K562 (cell line): ENCODE measurements around the gene TLCD5. TPM values are rescaled to one million over a fixed set of nuclear protein-coding genes. Genes with fewer than 3 reads are reported as not detected.

Experiments
- CBX2 ChIP-seq: fragments of 200-600 bp; sonication (generic); IDR thresholded peaks from one replicate; pipeline ENCODE4 v1.6.1; 2012; ENCODE audit warnings: mild to moderate bottlenecking, low read length, inconsistent platforms; ENCODE audit not compliant: insufficient read depth, poor library complexity, severe bottlenecking
- FOXK1 ChIP-seq: sonication (generic); formaldehyde crosslinking; IDR thresholded peaks from 2 replicates; pipeline ENCODE4 v1.8.0; 2022; ENCODE audit warnings: missing genetic modification reagents, mild to moderate bottlenecking, borderline replicate concordance
- NBN ChIP-seq: fragments of 450-650 bp; IDR thresholded peaks from 2 replicates; pipeline ENCODE4 v1.6.1; 2016; ENCODE audit warnings: low read depth, mild to moderate bottlenecking
- RAD21 ChIP-seq, 2 experiments: fragments of 250-450 bp in 1 of 2; fragments of 450-650 bp in 1 of 2; sonication (Bioruptor Pico) in 1 of 2; formaldehyde crosslinking in 1 of 2; IDR thresholded peaks in 1 of 2; conservative IDR thresholded peaks in 1 of 2; 2 replicates each; pipeline versions ENCODE4 v1.4.0 to v1.8.0; 2020 to 2022; ENCODE audit warnings: mild to moderate bottlenecking in 2 of 2, moderate library complexity in 1 of 2
- SAP30 ChIP-seq: fragments of 200-600 bp; sonication (generic); IDR thresholded peaks from 2 replicates; pipeline ENCODE4 v1.6.1; 2012; ENCODE audit warnings: borderline replicate concordance, low read depth, mild to moderate bottlenecking, moderate library complexity, low read length, control low read depth, inconsistent platforms; ENCODE audit not compliant: insufficient read depth, poor library complexity, severe bottlenecking
- SMAD2 ChIP-seq: fragments of 150-350 bp; IDR thresholded peaks from 2 replicates; pipeline ENCODE4 v1.6.1; 2014; ENCODE audit warnings: low read depth, mild to moderate bottlenecking, low read length
- ZNF174 ChIP-seq: fragments of 250-450 bp; sonication (Bioruptor Pico); IDR thresholded peaks from 2 replicates; pipeline ENCODE4 v1.4.0; 2020; ENCODE audit warnings: mild to moderate bottlenecking
- ZNF184 ChIP-seq: sonication (generic); formaldehyde crosslinking; IDR thresholded peaks from 2 replicates; pipeline ENCODE4 v1.5.0; 2020; ENCODE audit warnings: missing genetic modification reagents
- ZNF24 ChIP-seq: fragments of 450-650 bp; IDR thresholded peaks from 2 replicates; pipeline ENCODE4 v1.6.1; 2016
- ZNF3 ChIP-seq: fragments of 250-450 bp; sonication (Bioruptor Pico); IDR thresholded peaks from 2 replicates; pipeline ENCODE4 v1.5.0; 2021; ENCODE audit warnings: mild to moderate bottlenecking, moderate library complexity
- ZNF695 ChIP-seq: fragments of 450-650 bp; formaldehyde crosslinking; IDR thresholded peaks from 2 replicates; pipeline ENCODE4 v1.4.0; 2020; ENCODE audit warnings: mild to moderate bottlenecking, moderate library complexity
- polyA plus RNA-seq, 8 experiments: library from polyadenylated mRNA; depleted of rRNA in 4 of 8; stranded (reverse) in 5 of 8; unstranded in 3 of 8; fragments of >200 nt; fragmentation: Nextera tagmentation in 2 of 8; fragmentation: Illumina TruSeq in 1 of 8; extraction: Ambion mirVana in 2 of 8; extraction: Trizol in 1 of 8; gene quantifications; 2 replicates each; pipeline versions ENCODE4 v1.2.1 to v1.2.3, GENCODE V29; 2011 to 2014; ENCODE audit warnings: inconsistent platforms in 1 of 8, missing spikeins in 1 of 8
- total RNA-seq, 7 experiments: library from RNA; depleted of rRNA in 6 of 7; stranded (reverse); fragments of >200 nt in 6 of 7; fragmentation: Illumina TruSeq in 2 of 7; extraction: Trizol in 2 of 7; gene quantifications; 2 replicates each; pipeline versions ENCODE4 v1.2.1 to v1.2.3, GENCODE V29; 2011 to 2021; ENCODE audit warnings: low replicate concordance in 1 of 7
- TF ChIP-seq, protein P1 (sequence below): fragments of 450-650 bp; IDR thresholded peaks from 2 replicates; pipeline ENCODE4 v1.6.1; 2016; ENCODE audit warnings: mild to moderate bottlenecking
- TF ChIP-seq, protein P2 (sequence below): IDR thresholded peaks from 2 replicates; pipeline ENCODE4 v1.6.1; 2012; ENCODE audit warnings: low read depth, low read length, improper control_type of control experiment, borderline replicate concordance
- TF ChIP-seq, protein P3 (sequence below): fragments of 250-450 bp; sonication (Bioruptor Pico); IDR thresholded peaks from 2 replicates; pipeline ENCODE4 v1.4.0; 2020
- TF ChIP-seq, protein P4 (sequence below): fragments of 250-450 bp; sonication (Bioruptor Pico); IDR thresholded peaks from 2 replicates; pipeline ENCODE4 v1.5.0; 2022; ENCODE audit warnings: mild to moderate bottlenecking
- TF ChIP-seq, protein P5 (sequence below): fragments of 450-650 bp; IDR thresholded peaks from 2 replicates; pipeline ENCODE4 v1.6.1; 2016; ENCODE audit warnings: antibody characterized with exemption
- TF ChIP-seq, protein P6 (sequence below): IDR thresholded peaks from 2 replicates; pipeline ENCODE4 v1.6.1; 2014; ENCODE audit warnings: antibody characterized with exemption

The TLCD5 gene
- total and polyA plus RNA-seq, 9 of the 15 experiments (the other 6 are each of a cell fraction or from before 2014, with no cell fraction given), result 0.94 to 5.1 (median 1.6) TPM

DNA sequence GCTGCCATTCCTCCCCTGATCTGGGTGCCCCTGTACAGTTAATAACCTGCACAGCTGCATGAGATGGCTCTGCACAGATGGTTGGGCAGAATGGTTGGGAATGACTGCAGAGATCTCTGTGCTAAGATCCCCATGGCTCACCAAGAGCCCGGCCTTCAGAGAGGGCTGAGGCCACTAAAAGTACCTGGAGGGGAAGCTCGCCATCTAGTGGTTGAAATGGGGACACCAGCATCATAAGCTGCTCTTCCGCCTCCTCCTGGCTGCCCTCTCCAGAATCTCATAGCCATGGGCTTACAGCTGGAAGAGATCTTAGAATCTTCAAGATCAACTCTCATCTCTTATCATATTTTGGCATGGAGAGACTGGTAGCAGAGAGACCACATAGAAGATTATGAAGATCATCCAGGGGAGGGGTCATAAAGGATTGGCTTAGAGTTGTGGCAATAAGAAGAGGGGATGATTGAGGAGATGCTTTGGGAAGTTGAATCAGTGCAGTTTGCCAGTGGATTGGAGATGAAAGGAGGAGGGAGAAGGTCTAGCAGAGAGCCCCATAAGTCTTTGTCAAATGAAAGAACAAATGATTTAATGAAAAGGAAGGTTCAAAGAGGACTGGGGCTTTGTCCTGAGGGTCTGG lies 22.0 kb upstream of the TLCD5 start (continued):
- TF ChIP-seq, protein P1, sequence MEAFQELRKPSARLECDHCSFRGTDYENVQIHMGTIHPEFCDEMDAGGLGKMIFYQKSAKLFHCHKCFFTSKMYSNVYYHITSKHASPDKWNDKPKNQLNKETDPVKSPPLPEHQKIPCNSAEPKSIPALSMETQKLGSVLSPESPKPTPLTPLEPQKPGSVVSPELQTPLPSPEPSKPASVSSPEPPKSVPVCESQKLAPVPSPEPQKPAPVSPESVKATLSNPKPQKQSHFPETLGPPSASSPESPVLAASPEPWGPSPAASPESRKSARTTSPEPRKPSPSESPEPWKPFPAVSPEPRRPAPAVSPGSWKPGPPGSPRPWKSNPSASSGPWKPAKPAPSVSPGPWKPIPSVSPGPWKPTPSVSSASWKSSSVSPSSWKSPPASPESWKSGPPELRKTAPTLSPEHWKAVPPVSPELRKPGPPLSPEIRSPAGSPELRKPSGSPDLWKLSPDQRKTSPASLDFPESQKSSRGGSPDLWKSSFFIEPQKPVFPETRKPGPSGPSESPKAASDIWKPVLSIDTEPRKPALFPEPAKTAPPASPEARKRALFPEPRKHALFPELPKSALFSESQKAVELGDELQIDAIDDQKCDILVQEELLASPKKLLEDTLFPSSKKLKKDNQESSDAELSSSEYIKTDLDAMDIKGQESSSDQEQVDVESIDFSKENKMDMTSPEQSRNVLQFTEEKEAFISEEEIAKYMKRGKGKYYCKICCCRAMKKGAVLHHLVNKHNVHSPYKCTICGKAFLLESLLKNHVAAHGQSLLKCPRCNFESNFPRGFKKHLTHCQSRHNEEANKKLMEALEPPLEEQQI, result no peak
- TF ChIP-seq ZNF174 (CRISPR knock-in tag), result no peak
- TF ChIP-seq FOXK1 (CRISPR knock-in tag), result no peak
- no peak for TF ChIP-seq SAP30
- peak; percentile 71 to 91 for TF ChIP-seq RAD21 (CRISPR knock-in tag; conservative IDR thresholded peaks at IDR 0.05 in 1 of 2, IDR thresholded peaks at IDR 0.05 in 1 of 2)
- TF ChIP-seq ZNF3 (CRISPR knock-in tag), result no peak
- TF ChIP-seq SMAD2, result no peak
- TF ChIP-seq NBN, result no peak
- TF ChIP-seq, protein P2, sequence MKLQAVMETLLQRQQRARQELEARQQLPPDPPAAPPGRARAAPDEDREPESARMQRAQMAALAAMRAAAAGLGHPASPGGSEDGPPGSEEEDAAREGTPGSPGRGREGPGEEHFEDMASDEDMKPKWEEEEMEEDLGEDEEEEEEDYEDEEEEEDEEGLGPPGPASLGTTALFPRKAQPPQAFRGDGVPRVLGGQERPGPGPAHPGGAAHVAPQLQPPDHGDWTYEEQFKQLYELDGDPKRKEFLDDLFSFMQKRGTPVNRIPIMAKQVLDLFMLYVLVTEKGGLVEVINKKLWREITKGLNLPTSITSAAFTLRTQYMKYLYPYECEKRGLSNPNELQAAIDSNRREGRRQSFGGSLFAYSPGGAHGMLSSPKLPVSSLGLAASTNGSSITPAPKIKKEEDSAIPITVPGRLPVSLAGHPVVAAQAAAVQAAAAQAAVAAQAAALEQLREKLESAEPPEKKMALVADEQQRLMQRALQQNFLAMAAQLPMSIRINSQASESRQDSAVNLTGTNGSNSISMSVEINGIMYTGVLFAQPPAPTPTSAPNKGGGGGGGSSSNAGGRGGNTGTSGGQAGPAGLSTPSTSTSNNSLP, result no peak
- no peak for TF ChIP-seq ZNF184 (CRISPR knock-in tag)
- TF ChIP-seq ZNF24, result no peak
- no peak for TF ChIP-seq CBX2
- TF ChIP-seq, protein P3, sequence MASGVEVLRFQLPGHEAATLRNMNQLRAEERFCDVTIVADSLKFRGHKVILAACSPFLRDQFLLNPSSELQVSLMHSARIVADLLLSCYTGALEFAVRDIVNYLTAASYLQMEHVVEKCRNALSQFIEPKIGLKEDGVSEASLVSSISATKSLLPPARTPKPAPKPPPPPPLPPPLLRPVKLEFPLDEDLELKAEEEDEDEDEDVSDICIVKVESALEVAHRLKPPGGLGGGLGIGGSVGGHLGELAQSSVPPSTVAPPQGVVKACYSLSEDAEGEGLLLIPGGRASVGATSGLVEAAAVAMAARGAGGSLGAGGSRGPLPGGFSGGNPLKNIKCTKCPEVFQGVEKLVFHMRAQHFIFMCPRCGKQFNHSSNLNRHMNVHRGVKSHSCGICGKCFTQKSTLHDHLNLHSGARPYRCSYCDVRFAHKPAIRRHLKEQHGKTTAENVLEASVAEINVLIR (CRISPR knock-in tag), result no peak
- TF ChIP-seq, protein P4, sequence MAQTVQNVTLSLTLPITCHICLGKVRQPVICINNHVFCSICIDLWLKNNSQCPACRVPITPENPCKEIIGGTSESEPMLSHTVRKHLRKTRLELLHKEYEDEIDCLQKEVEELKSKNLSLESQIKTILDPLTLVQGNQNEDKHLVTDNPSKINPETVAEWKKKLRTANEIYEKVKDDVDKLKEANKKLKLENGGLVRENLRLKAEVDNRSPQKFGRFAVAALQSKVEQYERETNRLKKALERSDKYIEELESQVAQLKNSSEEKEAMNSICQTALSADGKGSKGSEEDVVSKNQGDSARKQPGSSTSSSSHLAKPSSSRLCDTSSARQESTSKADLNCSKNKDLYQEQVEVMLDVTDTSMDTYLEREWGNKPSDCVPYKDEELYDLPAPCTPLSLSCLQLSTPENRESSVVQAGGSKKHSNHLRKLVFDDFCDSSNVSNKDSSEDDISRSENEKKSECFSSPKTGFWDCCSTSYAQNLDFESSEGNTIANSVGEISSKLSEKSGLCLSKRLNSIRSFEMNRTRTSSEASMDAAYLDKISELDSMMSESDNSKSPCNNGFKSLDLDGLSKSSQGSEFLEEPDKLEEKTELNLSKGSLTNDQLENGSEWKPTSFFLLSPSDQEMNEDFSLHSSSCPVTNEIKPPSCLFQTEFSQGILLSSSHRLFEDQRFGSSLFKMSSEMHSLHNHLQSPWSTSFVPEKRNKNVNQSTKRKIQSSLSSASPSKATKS (CRISPR knock-in tag), result no peak
- TF ChIP-seq, protein P5, sequence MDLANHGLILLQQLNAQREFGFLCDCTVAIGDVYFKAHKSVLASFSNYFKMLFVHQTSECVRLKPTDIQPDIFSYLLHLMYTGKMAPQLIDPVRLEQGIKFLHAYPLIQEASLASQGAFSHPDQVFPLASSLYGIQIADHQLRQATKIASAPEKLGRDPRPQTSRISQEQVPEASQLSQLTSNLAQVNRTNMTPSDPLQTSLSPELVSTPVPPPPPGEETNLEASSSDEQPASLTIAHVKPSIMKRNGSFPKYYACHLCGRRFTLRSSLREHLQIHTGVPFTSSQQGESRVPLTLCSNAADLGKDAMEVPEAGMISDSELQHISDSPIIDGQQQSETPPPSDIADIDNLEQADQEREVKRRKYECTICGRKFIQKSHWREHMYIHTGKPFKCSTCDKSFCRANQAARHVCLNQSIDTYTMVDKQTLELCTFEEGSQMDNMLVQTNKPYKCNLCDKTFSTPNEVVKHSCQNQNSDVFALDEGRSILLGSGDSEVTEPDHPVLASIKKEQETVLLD, result no peak
- TF ChIP-seq ZNF695 (CRISPR knock-in tag), result no peak
- TF ChIP-seq, protein P6, sequence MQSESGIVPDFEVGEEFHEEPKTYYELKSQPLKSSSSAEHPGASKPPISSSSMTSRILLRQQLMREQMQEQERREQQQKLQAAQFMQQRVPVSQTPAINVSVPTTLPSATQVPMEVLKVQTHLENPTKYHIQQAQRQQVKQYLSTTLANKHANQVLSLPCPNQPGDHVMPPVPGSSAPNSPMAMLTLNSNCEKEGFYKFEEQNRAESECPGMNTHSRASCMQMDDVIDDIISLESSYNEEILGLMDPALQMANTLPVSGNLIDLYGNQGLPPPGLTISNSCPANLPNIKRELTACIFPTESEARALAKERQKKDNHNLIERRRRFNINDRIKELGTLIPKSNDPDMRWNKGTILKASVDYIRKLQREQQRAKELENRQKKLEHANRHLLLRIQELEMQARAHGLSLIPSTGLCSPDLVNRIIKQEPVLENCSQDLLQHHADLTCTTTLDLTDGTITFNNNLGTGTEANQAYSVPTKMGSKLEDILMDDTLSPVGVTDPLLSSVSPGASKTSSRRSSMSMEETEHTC, result no peak
